ENCODE results near the gene LSAMP. TPM values are rescaled to one million over a fixed set of nuclear protein-coding genes. Genes with fewer than 3 reads are reported as not detected.
A peak's percentile ranks its signal among the peaks of the same experiment; 100 is the strongest.

Gene LSAMP
- total RNA-seq, 4 donors from 2014 or later: 1.9 to 19.7 (median 2.8) TPM

- TF ChIP-seq CTCF (IDR thresholded peaks at IDR 0.05): no peak
- DNase-seq (ENCODE audit: low spot score): no peak
- ATAC-seq (ENCODE audit: low FRiP score): no peak
Observed at GRCh38 chr3:116002235-116002634, 443.1 kb downstream of the LSAMP start.

GRCh38 chr3:116001151-116001621 is 444.1 kb downstream of the LSAMP start:
- TF ChIP-seq CTCF (IDR thresholded peaks at IDR 0.05): no peak
- ATAC-seq (ENCODE audit: low FRiP score) (no peak), DNase-seq (ENCODE audit: low spot score) (no peak)

- ATAC-seq (ENCODE audit: low FRiP score): peak; percentile 61
- DNase-seq (ENCODE audit: low spot score): no peak
Observed at GRCh38 chr3:116000311-116000710, 445.0 kb downstream of the LSAMP start.

GRCh38 chr3:115999613-116000012 is 445.7 kb downstream of the LSAMP start:
- TF ChIP-seq CTCF (IDR thresholded peaks at IDR 0.05): no peak
- DNase-seq (ENCODE audit: low spot score): no peak
- ATAC-seq (ENCODE audit: low FRiP score): no peak

More at GRCh38 chr3:116000311-116000710, 445.0 kb downstream of the LSAMP start:
- no peak for TF ChIP-seq CTCF (IDR thresholded peaks at IDR 0.05)

GRCh38 chr3:115999001-115999585 is 446.2 kb downstream of the LSAMP start:
- DNase-seq (ENCODE audit: low spot score): no peak
- TF ChIP-seq CTCF (IDR thresholded peaks at IDR 0.05): no peak
- ATAC-seq (ENCODE audit: low FRiP score): no peak

GRCh38 chr3:115996420-115997108 is 448.7 kb downstream of the LSAMP start:
- TF ChIP-seq CTCF (IDR thresholded peaks at IDR 0.05): no peak

GRCh38 chr3:115990669-115991068 is 454.6 kb downstream of the LSAMP start:
- no peak for ATAC-seq (ENCODE audit: low FRiP score)
- no peak for TF ChIP-seq CTCF (IDR thresholded peaks at IDR 0.05)
- no peak for DNase-seq (ENCODE audit: low spot score)

More at GRCh38 chr3:115996420-115997108, 448.7 kb downstream of the LSAMP start:
- DNase-seq (ENCODE audit: low spot score) (no peak), ATAC-seq (ENCODE audit: low FRiP score) (no peak)
